Right cardiac atrium (tissue), 5 donors: ENCODE measurements around the gene SGF29. TPM values are rescaled to one million over a fixed set of nuclear protein-coding genes. Genes with fewer than 3 reads are reported as not detected.
A peak's percentile ranks its signal among the peaks of the same experiment; 100 is the strongest.
"Not testable (repeated sequence)": the region's sequence is repeated elsewhere in the genome, so short reads cannot be mapped to it uniquely, and the experiment has no call there.

ENCODE experiments used
- ATAC-seq, 2 donors: fragments of 200-7000 bp; cut with Tn5 transposase; one replicate each; pipeline versions ENCODE4 v1.8.0 to v1.9.1; 2020; ENCODE audit warnings: moderate library complexity in 2 of 2, mild to moderate bottlenecking in 1 of 2
- DNase-seq, 3 donors: peaks; one replicate each; pipeline ENCODE4 v3.0.0-alpha.2; 2020
- H3K27ac ChIP-seq: one replicate; pipeline ENCODE4 v1.5.1; 2013; ENCODE audit warnings: mild to moderate bottlenecking, low read length, control low read depth, moderate library complexity
- H3K27me3 ChIP-seq: one replicate; pipeline ENCODE4 v1.6.1; 2013; ENCODE audit not compliant: control insufficient read depth, insufficient read depth
- H3K4me1 ChIP-seq: one replicate; pipeline ENCODE4 v1.6.1; 2013; ENCODE audit warnings: low read length; ENCODE audit not compliant: control insufficient read depth, insufficient read depth
- H3K4me3 ChIP-seq: one replicate; pipeline ENCODE4 v1.5.1; 2013; ENCODE audit warnings: low read length, control low read depth
- H3K9me3 ChIP-seq: one replicate; pipeline ENCODE4 v1.6.1; 2013; ENCODE audit warnings: low read length; ENCODE audit not compliant: control insufficient read depth
- WGBS: extraction: QIAGEN DNeasy Blood & Tissue Kit; methylation state at CpG from one replicate; pipeline ENCODE4 v1.1.7; 2013; 5-methylcytosine and 5-hydroxymethylcytosine counted together
- intact Hi-C, 4 donors: fragments of 100-400 bp; cut with DNase I; formaldehyde crosslinking; loops; one replicate each; pipeline versions ENCODE4 v1.11.0 to v1.14.0; 2022 to 2023
- polyA plus RNA-seq: library from polyadenylated mRNA; stranded (reverse); fragments of 200-250 nt; gene quantifications from one replicate; pipeline ENCODE4 v1.2.3, GENCODE V29; 2013
- total RNA-seq, 4 donors: library from RNA; stranded (reverse); fragmentation: NEBNext Ultra II Directional; extraction: Animal tissue kit (Norgen Biotek cat#: 25700); gene quantifications; one replicate each; pipeline ENCODE4 v1.2.1, GENCODE V29; 2021
- donor health status: healthy with polysubstance abuse.
- donor health status: DM: no; HTN: yes; CAD: no.
- donor health status: DM: no; HTN: no; CAD: no.
- donor health status: DM: no; HTN: yes; CAD: no; lungs with severe emphysema.
- donor health status: DM: yes; HTN: yes; CAD: no.

Gene SGF29
- total and polyA plus RNA-seq, 5 donors = 13.8 to 21.4 (median 18.2) TPM

DNA sequence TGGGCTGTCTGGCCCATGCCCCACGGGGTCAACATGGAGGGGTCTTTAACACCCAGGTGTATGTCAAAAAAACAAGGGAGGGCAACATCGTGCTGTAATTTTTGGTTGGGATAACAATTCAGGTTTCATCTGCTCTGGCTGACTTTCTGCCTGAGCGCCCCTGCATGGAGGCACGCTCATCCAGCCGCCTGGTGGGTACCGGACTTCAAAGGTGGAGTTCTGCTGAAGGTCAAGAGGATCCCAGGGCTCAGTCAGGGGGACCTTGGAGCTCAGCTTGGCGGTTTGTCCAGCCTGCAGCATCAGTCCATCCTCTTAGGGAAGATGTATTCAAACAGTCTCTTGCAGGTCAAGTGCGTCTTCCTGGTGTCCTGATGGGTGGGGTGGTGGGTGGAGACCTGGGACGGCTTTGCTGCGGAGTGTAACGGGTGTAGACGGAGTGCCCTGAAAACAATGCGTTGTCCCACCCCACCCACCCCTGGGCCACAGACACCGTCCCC lies 5.4 kb upstream of the SGF29 start:
- Histone ChIP-seq H3K4me1 (no peaks in the 10 kb centered on the region), H3K27ac (no peak overlapping the region), H3K27me3 (no peaks in the 10 kb centered on the region), H3K9me3 (no peaks in the 10 kb centered on the region), H3K4me3 (no peak overlapping the region)
- 69% methylated on average over 14 of the region's 14 CpGs for whole genome bisulfite sequencing
- no peak for DNase-seq
- ATAC-seq = no peak
- intact Hi-C loops = loop anchor here in 2 of 4 donors (5.0 to 10.0 kb wide), 2 partner anchors 56 to 64 kb away; partner anchors contain the start of genes APOBR (in 1 of the 2) and CLN3 (in 1 of the 2)

DNA sequence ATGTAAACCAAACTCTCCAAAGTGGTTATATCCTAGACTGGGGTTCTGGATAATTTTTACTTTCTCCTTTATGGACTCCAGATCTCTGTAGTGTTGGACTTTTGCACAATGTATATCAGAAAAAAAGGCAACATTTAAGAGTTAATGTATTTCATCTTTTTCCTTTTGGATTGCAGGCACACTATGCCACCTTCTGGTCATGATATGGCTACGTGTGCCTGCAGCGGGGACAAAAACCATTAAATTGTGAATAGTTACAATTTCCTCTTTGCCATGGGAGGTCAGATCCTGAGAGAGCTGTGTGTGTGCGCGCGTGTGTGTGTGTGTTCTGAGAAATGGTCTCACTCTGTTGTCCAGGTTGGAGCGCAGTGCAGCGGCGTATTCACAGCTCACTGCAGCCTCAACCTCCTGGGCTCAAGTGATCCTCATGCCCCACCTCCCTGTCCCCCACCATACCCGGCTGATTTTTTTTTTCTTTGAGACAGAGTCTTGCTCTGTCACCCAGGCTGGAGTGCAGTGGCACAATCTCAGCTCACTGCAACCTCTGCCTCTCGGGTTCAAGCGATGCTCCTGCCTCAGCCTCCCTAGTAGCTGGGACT lies 4.3 kb upstream of the SGF29 start:
- DNase-seq (no peak), ATAC-seq (no peak)
- Histone ChIP-seq H3K4me3 (no peak overlapping the region), H3K4me1 (peaks cover under 1% of the 10 kb centered on the region), H3K9me3 (no peaks in the 10 kb centered on the region), H3K27me3 (no peaks in the 10 kb centered on the region), H3K27ac (no peak overlapping the region)
- intact Hi-C loops = loop anchor here in 2 of 4 donors (5.0 to 10.0 kb wide), 2 partner anchors 57 to 65 kb away; partner anchors contain the start of genes APOBR (in 1 of the 2) and CLN3 (in 1 of the 2)
- WGBS = 43% methylated on average over 11 of the region's 11 CpGs

DNA sequence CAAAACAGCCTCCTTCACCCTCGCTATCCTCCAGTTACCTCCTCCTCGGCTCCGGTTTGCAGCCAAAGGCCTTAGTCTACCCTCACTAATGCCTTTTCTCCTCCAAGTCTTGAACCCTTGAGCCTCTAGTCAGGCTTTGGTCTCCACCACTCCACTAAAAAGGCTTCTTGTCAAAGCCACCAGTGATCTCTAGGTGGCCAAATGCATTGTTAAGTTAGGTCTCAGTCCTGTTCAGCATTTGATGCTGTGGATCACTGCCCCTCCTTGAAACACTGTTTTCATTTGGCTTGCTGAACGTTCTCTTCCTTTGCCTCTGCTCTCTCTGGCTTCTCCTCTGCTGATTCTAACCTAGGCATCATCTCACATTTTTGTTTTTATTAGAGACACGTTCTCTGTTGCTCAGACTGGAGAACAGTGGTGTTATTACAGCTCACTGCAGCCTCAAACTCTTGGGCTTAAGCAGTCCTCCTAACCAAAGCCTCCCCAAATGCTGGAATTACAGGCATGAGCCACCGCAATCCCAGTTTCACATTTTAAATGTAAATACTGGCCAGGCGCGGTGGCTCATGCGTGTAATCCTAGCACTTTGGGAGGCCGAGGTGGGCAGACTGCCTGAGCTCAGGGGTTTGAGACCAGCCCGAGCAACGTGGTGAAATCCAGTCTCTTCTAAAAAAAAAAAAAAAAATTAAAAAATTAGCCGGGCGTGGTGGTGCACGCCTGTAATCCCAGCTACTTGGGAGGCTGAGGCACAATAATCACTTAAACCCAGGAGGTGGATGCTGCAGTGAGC lies 1.1 kb downstream of the SGF29 start:
- H3K27me3 ChIP-seq = no peaks in the 10 kb centered on the region
- ATAC-seq (no peak), DNase-seq (no peak)
- WGBS = 86% methylated on average over 15 of the region's 15 CpGs
- H3K4me1 ChIP-seq = peaks cover 2% of the 10 kb centered on the region
- no peaks in the 10 kb centered on the region for H3K9me3 ChIP-seq
- H3K4me3 ChIP-seq = peak overlapping the region; percentile 71
- intact Hi-C loops = no loop called here
- H3K27ac ChIP-seq = no peak overlapping the region

DNA sequence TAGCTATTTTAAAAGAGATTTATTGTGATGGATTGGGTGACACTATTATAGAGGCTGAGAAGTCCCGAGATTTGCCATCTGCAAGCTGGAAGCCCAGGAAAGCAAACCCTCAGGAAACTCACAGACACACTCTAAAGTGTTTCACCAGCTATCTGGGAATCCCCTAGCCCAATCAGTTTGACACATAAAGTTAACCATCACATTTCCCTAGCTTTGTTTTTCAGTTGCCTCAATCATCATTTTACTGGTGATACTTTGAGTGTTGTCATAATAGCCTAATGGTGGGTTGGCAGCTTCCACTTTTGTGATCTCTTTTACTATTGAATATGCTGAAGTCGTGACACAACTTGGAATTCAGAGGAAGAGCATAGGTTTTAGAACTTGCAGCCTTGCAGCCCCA lies 1.8 kb downstream of the SGF29 start:
- ATAC-seq (no peak), DNase-seq (no peak)
- 82% methylated on average over 2 of the region's 2 CpGs for WGBS
- Histone ChIP-seq H3K4me3 (no peak overlapping the region), H3K9me3 (no peaks in the 10 kb centered on the region), H3K27me3 (no peaks in the 10 kb centered on the region), H3K4me1 (peaks cover 2% of the 10 kb centered on the region), H3K27ac (no peak overlapping the region)
- intact Hi-C loops = no loop called here

DNA sequence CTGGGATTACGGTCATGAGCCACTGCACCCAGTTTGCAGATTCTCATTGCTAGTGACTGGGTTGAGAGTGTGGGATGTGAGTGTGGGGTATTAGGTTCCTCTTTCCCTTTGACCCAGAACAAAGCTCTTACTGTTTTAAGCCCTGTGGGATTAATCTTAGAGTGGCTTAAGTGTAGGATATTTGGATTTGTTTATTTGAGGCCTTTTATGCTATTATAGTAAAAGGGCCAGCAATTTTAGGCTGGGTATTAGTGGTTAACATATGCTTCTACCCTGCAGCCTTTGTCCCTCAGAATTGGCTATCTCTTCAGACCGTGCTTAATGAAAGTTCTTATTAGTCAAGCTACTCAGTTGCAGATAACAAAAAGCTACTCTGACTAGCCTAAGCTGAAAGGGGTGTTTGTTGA lies 3.2 kb downstream of the SGF29 start:
- 75% methylated on average over 2 of the region's 2 CpGs for WGBS
- intact Hi-C loops = no loop called here
- no peak for ATAC-seq

DNA sequence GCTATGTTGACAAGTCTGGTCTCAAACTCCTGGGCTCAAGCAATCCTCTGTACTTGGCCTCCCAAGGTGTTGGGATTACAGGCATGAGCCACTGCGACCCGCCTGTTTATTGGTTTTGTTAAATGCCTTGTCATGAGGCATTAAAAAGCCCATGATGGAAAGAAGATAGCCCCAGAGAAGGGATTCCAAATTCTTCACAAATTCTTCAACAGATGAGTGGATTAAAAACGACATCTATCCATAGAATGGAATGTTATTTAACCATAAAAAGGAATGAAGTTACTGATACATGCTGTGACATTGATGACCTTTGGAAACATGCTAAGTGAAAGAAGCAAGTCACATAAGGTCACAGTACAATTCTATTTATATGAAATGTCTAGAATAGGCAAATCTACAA lies 4.7 kb downstream of the SGF29 start:
- 76% methylated on average over 3 of the region's 3 CpGs for WGBS
- intact Hi-C loops = no loop called here

More for the DNA sequence above, 3.2 kb downstream of the SGF29 start:
- Histone ChIP-seq H3K4me1 (peaks cover 6% of the 10 kb centered on the region), H3K27me3 (no peaks in the 10 kb centered on the region), H3K4me3 (no peak overlapping the region), H3K9me3 (no peaks in the 10 kb centered on the region), H3K27ac (no peak overlapping the region)
- no peak for DNase-seq

DNA sequence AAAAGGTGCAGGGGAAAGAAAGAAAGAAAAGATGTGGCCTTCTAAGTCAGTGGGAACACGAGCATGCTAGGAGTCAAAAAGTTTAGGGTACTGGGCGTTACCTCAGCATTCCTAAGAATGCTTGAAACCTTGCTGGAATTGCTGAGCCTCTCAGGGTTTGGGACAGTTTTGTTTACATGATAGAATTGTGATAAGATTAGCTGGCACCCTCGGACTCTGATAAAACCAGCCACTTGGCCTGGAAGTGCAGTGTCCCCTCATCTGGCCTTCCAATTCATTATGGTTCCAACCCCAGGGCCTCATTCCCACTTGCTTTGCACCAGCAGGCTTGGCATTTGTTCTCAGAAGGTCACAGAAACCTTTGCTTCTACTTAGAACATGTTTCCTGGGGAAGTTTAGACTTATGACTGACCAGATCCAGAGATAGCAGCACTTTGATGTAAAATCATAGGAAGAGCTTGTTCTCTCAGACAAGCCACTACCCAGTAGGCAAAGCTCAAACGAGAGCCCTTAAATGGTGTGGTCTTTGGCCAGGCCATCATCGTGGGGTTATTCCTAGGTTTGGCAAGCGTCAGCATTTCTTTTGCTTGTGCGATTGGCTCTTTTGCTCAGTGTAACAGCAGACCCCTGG lies 8.0 kb downstream of the SGF29 start:
- Histone ChIP-seq H3K27me3 (no peaks in the 10 kb centered on the region), H3K4me1 (peaks cover 6% of the 10 kb centered on the region), H3K4me3 (no peak overlapping the region), H3K9me3 (no peaks in the 10 kb centered on the region), H3K27ac (peak overlapping the region; percentile 5)
- intact Hi-C loops = no loop called here
- 53% methylated on average over 7 of the region's 7 CpGs for WGBS
- ATAC-seq = peak in 1 of 2 donors; percentile 71
- no peak for DNase-seq

More for the DNA sequence above, 4.7 kb downstream of the SGF29 start:
- Histone ChIP-seq H3K27me3 (no peaks in the 10 kb centered on the region), H3K9me3 (no peaks in the 10 kb centered on the region), H3K27ac (no peak overlapping the region), H3K4me3 (no peak overlapping the region), H3K4me1 (peaks cover 8% of the 10 kb centered on the region)
- ATAC-seq = no peak
- DNase-seq = no peak

DNA sequence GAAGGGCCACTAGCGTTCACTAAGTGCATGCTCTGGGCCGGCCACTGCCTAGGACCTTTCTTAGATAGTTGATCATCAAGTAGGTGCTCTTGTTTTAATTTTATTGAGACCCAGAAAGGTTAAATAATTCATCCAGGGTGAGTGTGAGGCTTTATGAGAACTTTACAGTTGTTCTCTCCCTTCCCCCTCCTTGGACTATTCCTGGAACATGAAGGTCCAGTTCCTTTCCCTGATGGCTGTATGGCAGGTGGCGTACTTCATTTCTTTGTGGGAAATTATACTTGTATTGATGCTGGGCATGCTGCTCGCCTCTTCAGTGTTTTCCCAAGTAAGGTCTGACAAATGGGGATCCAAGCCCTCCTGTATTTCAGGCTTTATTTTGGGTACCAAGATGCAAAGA lies 8.5 kb downstream of the SGF29 start:
- Histone ChIP-seq H3K27me3 (no peaks in the 10 kb centered on the region), H3K9me3 (no peaks in the 10 kb centered on the region), H3K27ac (peak overlapping the region; percentile 5), H3K4me3 (no peak overlapping the region), H3K4me1 (peaks cover 6% of the 10 kb centered on the region)
- intact Hi-C loops = no loop called here
- 93% methylated on average over 4 of the region's 4 CpGs for WGBS
- no peak for ATAC-seq
- DNase-seq = no peak

DNA sequence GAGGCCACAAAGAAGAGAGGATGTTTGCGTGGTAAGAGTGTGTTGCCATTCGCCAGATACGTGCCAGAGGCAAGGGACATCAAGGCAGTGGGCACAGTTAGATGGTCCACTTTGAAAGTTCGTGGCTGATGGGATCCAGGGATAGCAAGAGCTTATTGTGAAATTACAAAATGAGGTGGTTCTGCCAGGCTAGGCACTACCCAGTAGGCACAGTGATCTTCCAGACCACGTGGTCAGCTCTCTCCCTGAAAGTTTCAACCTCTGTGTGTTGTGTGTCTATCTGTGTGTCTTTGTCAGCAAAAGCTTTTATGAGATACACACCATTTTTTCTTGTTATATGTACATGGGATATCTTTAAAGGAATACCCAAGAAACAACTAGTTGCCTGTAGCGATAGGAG lies 9.5 kb downstream of the SGF29 start:
- no peaks in the 10 kb centered on the region for H3K27me3 ChIP-seq
- no peak overlapping the region for H3K27ac ChIP-seq
- intact Hi-C loops = no loop called here
- peaks cover 6% of the 10 kb centered on the region for H3K4me1 ChIP-seq
- DNase-seq (no peak), ATAC-seq (no peak)
- WGBS = 91% methylated on average over 6 of the region's 6 CpGs
- no peak overlapping the region for H3K4me3 ChIP-seq
- no peaks in the 10 kb centered on the region for H3K9me3 ChIP-seq

DNA sequence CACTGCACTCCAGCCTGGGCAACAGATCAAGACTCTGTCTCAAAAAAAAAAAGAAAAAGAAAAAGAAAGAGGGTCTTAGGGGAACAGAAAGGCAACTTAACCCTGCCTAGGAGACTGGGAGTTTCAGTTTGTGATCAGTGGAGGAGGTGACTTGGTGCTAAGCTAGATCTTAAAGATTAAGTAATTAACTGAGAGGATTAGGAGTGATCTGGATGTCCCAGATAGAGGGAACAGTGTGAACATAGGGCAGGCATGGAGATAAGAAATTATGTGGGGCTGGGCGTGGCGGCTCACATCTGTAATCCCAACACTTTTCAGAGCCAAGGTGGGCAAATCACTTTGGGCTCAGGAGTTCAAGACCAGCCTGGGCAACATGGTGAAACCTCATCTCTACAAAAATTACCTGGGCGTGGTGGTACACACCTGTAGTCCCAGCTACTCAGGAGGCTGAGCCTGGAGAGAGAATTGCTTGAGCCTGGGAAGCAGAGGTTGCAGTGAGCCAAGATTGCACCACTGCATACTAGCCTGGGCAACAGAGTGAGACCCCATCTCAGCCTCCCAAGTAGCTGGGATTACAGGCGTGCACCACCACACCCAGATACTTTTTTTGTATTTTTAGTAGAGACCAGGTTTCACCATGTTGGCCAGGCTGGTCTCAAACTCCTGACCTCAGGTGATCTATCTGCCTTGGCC lies 12.7 kb downstream of the SGF29 start:
- H3K9me3 ChIP-seq, H3K27ac ChIP-seq, H3K4me3 ChIP-seq, ATAC-seq, intact Hi-C loops, H3K27me3 ChIP-seq, H3K4me1 ChIP-seq, DNase-seq: not testable (repeated sequence)
- WGBS = 97% methylated on average over 4 of the region's 4 CpGs
